Activated CD4-positive, alpha-beta T cell treated with anti-CD3 and anti-CD28 coated beads, Interleukin-2, amount 10 ng/mL, durations not matched to agents 24 days and 14 days (primary cell): ENCODE measurements around the gene GSTM4. TPM values are rescaled to one million over a fixed set of nuclear protein-coding genes. Genes with fewer than 3 reads are reported as not detected.

Experiments used
- DNase-seq: peaks from one replicate; pipeline ENCODE4 v3.0.0; 2022
- H3K27ac Mint-ChIP-seq: one replicate; pipeline ENCODE4 v1.8.0; 2022; ENCODE audit warnings: mild to moderate bottlenecking, mixed read lengths
- H3K27me3 Mint-ChIP-seq: one replicate; pipeline ENCODE4 v1.8.0; 2022; ENCODE audit warnings: mixed read lengths
- H3K36me3 Mint-ChIP-seq: one replicate; pipeline ENCODE4 v1.8.0; 2022; ENCODE audit warnings: low read depth, mild to moderate bottlenecking, mixed read lengths
- H3K4me1 Mint-ChIP-seq: one replicate; pipeline ENCODE4 v1.8.0; 2021; ENCODE audit warnings: mixed read lengths
- H3K4me3 Mint-ChIP-seq: one replicate; pipeline ENCODE4 v1.8.0; 2022; ENCODE audit warnings: mild to moderate bottlenecking, moderate library complexity, mixed read lengths
- H3K9me3 Mint-ChIP-seq: one replicate; pipeline ENCODE4 v1.8.0; 2021; ENCODE audit warnings: mixed read lengths
- intact Hi-C: fragments of 100-400 bp; cut with micrococcal nuclease; formaldehyde crosslinking; loops from one replicate; pipeline ENCODE4 v1.15.1; 2023
- total RNA-seq: library from RNA; stranded (reverse); gene quantifications from 2 replicates; pipeline ENCODE4 v1.2.3, GENCODE V29; 2022

Gene GSTM4
- total RNA-seq, 1 donor from 2014 or later: 6.8 TPM

DNA sequence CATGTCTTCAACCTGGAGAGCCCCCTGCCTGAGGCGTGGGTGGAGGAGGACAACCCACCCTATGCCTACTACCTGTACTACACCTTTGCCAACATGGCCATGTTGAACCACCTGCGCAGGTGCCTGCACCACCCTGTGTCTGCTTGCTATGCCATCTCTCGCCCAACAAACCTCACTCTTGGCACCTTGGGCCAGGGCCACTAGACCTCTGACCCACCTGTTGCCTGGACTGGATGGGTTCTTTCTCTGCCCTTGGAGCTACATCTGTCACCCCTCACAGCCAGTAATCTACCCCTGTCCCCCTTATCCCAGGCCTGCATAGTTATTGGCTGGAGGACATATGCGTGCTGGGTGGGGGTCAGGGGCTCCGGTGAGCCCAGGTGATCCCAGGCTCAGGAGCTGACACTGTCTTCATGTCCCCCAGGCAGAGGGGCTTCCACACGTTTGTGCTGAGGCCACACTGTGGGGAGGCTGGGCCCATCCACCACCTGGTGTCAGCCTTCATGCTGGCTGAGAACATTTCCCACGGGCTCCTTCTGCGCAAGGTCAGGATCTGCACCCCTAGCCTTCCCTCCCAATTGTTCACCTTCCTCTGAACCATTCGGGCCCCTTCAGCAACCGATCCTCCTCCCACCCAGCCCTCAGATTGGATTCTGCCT, 26.4 kb upstream of the GSTM4 start:
- no peak overlapping the region for H3K4me3 Mint-ChIP-seq
- H3K27ac Mint-ChIP-seq: no peak overlapping the region
- intact Hi-C loops: loop anchor here (1.0 kb wide), 1 partner anchor 83 kb away; no protein-coding TSS in a partner anchor
- no peaks in the 10 kb centered on the region for H3K27me3 Mint-ChIP-seq
- peaks cover 16% of the 10 kb centered on the region for H3K4me1 Mint-ChIP-seq
- no peaks in the 10 kb centered on the region for H3K9me3 Mint-ChIP-seq
- DNase-seq: no peak
- H3K36me3 Mint-ChIP-seq: peaks cover 48% of the 10 kb centered on the region

DNA sequence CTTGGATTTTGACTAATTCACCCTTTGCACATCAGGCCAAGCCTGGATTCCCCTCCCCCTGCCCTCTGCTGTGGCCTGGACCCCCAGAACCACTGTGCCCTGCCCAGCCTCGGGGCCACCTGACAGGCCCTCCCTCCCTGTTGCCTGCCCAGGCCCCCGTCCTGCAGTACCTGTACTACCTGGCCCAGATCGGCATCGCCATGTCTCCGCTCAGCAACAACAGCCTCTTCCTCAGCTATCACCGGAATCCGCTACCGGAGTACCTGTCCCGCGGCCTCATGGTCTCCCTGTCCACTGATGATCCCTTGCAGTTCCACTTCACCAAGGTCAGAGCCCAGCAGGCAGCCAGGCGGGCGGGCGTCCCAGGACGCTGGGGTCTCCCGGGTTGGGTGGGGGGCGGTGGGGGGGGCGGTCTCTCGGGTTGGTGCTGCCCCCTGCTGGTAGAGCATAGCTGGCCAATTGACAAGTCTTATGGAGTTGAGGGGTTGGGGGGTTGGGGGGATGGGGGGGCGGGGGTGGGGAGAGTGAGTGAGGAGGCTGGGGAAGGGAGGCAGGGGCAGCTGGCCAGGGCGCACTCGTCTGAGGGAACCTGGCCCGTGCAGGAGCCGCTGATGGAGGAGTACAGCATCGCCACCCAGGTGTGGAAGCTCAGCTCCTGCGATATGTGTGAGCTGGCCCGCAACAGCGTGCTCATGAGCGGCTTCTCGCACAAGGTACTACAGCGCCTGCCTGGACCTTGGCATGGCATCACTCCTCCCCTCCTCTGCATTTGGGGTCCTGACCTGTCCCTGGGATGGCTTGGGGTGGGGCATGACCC, 25.6 kb upstream of the GSTM4 start:
- peak; percentile 77 for DNase-seq
- Mint-ChIP-seq H3K9me3 (no peaks in the 10 kb centered on the region), H3K27ac (no peak overlapping the region), H3K27me3 (no peaks in the 10 kb centered on the region), H3K4me3 (no peak overlapping the region), H3K4me1 (peaks cover 16% of the 10 kb centered on the region), H3K36me3 (peaks cover 48% of the 10 kb centered on the region)
- intact Hi-C loops: loop anchor here (1.0 kb wide), 1 partner anchor 84 kb away; no protein-coding TSS in a partner anchor

DNA sequence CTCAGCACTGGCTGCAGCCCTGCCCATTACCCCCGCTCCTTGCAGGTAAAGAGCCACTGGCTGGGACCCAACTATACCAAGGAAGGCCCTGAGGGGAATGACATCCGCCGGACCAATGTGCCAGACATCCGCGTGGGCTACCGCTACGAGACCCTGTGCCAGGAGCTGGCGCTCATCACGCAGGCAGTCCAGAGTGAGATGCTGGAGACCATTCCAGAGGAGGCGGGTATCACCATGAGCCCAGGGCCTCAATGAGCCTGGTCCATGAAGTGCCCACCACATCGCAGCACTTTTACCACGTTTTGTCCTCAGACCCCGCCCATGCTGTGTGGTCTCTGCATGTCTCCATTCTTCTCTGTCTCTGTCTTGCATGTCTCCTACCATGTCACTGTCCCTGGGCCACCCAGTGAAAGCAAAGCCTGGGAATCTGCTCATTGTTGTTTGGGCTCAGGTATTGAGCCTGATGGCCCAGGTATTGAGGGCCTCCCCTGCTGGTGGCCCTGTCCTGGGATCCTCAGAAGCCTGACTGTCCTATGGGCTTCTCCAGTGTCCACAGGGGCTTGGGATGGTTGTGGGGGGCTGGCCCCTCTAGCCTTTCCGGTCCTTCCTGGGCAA, 24.9 kb upstream of the GSTM4 start:
- DNase-seq: no peak
- Mint-ChIP-seq H3K9me3 (no peaks in the 10 kb centered on the region), H3K27me3 (no peaks in the 10 kb centered on the region), H3K4me1 (peaks cover 10% of the 10 kb centered on the region), H3K36me3 (peaks cover 45% of the 10 kb centered on the region), H3K27ac (no peak overlapping the region), H3K4me3 (no peak overlapping the region)
- intact Hi-C loops: loop anchor here (1.0 kb wide), 1 partner anchor 85 kb away; no protein-coding TSS in a partner anchor

DNA sequence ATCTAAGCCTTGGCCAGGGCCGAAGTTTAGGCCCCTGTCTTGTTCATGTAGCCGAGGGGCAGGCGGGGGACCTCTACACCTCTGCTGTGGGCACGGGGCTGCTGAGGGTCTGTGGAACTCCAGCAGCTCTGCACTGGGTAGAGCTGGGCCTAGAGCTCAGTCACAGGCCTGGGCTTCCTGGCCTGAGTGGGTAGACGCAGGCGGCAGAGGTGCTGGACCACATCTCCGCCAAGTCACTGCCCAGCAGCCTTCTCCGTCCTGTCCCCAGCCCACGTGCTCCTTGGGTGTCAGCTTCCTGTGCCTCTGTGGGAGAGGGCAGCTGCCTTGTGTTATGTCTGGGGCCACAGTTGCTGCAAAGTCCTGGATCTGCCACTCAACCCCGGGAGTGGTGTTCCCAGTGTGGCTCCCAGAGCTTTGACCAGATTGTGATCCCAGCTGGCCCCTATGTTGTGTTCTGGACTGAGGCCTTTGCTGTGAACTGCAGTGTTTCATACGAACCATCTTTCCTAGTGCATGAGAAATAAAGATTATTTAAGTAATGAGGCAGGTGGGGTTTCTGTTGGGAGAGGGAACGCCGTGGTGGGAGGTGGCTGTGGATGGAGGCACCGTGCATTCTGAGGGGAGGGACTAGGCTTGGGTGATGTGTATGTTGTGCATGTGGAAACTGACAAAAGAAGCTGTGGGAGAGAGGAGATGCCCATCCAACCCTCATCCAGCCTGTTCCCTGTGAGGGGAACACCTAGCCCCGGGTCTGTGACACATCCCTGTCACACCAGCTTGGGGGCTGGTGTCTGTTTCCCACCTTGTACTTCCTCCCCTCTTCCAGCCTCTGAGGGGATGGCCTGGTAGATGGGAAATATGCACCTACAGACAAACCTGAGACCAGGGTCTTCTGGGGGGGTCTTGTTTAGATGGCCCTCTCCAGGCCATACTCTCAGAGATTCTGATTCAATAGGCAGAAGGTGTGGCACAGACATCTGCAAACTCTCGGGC, 24.1 kb upstream of the GSTM4 start:
- Mint-ChIP-seq H3K27me3 (no peaks in the 10 kb centered on the region), H3K27ac (no peak overlapping the region), H3K9me3 (no peaks in the 10 kb centered on the region), H3K4me1 (peaks cover 6% of the 10 kb centered on the region), H3K36me3 (peaks cover 39% of the 10 kb centered on the region), H3K4me3 (no peak overlapping the region)
- intact Hi-C loops: no loop called here
- no peak for DNase-seq

DNA sequence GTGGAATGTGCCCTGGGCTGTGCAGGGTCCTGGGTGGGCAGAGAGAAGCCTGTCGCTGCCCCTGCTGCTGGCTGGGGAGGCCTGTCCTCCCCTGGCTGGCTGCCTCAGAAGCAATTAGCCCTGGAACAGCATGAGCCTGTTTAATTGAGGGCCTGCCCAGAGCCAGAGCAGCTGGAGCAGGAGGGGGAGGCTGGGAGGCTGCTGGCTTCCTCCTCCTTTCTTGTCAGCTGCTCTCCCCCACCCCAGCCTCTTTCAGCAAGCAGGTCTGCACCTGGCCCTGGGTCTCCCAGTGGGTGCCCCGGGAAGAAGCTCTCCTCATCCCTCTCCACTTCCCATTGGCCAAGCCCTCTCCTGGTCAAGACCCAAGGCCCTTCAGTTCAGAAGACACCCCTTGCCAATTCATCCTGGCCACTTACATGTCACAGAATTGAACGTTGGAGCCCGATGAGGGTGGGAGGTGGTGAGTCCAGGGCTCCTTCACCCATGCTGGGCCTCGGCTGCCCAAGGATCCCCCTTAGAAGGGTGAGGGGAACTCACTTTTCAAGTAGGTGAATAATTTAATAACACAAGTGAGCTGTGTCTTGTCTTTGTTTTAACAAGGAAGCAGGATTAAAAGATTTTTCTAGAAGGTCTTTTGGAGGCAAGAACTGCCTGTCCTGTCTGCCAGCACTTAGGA, 23.1 kb upstream of the GSTM4 start:
- intact Hi-C loops: no loop called here
- H3K4me1 Mint-ChIP-seq: peaks cover 6% of the 10 kb centered on the region
- H3K36me3 Mint-ChIP-seq: peaks cover 33% of the 10 kb centered on the region
- H3K27ac Mint-ChIP-seq: no peak overlapping the region
- H3K9me3 Mint-ChIP-seq: no peaks in the 10 kb centered on the region
- DNase-seq: no peak
- no peak overlapping the region for H3K4me3 Mint-ChIP-seq
- no peaks in the 10 kb centered on the region for H3K27me3 Mint-ChIP-seq

DNA sequence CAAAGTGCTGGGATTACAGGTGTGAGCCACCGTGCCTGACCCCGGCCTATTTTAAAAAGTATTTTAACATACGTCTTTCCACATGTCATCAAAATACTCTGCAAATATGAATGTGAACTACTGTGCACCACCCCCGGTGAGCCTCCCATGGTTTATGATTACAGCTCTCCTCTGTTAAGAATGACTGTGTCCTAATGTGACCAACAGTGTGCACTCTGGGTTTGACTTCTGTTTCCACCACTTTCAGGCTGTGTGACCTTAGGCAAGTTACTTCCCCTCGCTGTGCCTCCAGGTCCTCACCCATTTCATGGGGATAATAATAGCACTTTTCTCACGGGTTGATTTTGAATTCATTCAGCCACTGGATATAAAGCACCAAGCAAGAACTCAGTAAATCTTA, 21.6 kb upstream of the GSTM4 start:
- Mint-ChIP-seq H3K4me1 (peaks cover 7% of the 10 kb centered on the region), H3K27ac (no peak overlapping the region), H3K36me3 (peaks cover 21% of the 10 kb centered on the region), H3K27me3 (peaks cover 2% of the 10 kb centered on the region), H3K4me3 (no peak overlapping the region), H3K9me3 (no peaks in the 10 kb centered on the region)
- intact Hi-C loops: no loop called here
- no peak for DNase-seq

DNA sequence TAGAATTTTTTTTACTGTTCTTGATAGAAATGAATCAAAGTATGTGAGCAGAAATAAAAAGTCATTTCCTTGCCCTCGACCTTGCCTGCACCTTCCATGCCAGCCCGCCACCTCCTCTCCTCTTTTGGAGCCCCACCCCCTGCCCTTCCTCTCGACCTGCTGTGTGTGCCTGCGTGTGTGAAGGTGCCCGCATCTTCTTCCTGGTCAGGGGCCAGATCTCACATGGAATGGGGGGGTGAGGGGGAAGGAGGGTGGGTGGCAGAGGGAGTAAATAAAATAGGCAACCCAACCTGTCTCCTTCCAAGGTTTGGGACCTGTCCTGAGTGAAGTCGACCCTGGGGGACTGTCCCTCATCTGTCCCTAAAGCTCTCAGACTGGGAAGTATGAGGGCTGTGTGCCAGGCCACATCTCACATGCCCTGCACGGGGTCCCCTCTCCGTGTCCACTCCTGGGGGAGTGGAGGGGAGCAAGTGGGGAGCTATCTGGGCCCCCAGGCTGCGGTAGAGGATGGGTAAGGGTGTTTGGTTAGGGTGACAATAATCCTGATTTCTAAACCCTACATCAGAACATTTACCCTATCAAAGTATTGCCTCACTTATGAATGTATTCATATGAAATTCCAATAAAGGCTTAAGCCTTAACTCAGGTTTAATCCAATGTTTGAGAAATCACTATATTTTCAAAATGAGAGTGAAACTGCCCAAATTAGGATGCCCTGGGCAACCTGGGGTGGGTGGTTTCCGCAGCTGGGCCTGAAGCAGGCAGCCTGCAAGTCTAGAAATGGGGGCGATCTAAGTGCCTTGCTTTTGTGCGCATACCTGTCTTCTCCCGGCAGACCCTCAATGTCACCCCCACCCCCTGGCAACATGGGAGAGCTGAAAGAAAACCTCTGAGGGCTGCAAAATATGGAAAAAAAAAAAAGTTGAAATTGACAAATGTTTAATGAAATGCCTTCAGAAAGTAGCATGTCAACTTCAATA, 20.8 kb upstream of the GSTM4 start:
- H3K27me3 Mint-ChIP-seq: peaks cover 3% of the 10 kb centered on the region
- no peak overlapping the region for H3K4me3 Mint-ChIP-seq
- intact Hi-C loops: no loop called here
- no peak for DNase-seq
- H3K36me3 Mint-ChIP-seq: peaks cover 13% of the 10 kb centered on the region
- no peaks in the 10 kb centered on the region for H3K9me3 Mint-ChIP-seq
- peaks cover 9% of the 10 kb centered on the region for H3K4me1 Mint-ChIP-seq
- H3K27ac Mint-ChIP-seq: no peak overlapping the region

DNA sequence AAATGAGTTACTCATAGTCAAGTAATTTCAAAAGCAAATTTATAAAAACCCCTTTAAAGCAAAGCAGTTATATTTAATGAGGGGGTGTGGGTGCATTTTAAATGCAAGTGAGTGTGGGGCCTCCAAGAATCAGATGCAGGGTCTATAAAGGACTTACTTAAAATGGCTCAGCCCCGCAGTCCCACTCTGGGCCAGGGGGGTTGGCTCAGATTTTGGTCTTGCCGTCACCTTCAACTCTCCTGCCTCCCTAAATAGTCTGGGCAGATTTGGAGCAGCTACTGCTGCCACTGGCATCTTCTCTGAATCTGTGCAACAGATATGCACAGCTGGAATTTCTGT, 20.1 kb upstream of the GSTM4 start:
- Mint-ChIP-seq H3K27me3 (peaks cover 5% of the 10 kb centered on the region), H3K4me3 (no peak overlapping the region), H3K4me1 (peaks cover 12% of the 10 kb centered on the region), H3K27ac (no peak overlapping the region), H3K9me3 (no peaks in the 10 kb centered on the region), H3K36me3 (peaks cover 9% of the 10 kb centered on the region)
- intact Hi-C loops: no loop called here
- no peak for DNase-seq

DNA sequence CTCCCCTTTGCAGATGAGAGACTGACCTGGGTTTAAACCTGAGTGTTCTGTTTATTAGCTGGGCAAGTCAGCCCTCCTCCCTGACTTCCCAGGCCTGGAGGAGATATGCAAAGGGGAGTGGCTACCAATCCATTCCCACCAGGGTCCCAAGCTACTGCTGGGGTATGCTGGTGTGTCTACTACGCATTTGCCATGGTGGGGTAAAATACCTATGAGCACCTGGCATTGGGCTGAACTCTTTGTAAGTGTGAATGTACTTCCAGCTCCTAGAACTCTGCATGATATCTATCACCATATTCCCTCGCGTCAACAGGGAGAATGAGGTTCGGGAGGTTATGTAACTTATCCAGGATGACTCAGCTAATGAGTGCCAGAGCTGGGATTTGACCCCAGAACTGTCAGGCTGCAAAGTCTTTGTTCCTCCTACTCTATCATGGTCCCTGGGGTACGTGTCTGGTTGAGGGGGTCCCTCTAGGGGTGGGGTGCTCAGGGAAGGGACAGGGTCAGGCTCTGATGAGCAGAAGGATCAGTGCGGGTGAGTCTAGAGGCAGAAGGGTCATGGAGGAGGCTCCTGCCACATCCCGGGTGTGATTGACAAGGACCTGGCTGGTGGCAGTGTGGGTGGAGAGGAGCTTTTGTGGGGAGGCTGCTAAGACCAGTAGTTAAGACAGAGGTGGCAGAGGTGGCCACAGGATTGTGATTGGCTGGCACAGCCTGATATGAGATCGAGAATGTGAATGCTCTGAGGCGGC, 19.5 kb upstream of the GSTM4 start:
- DNase-seq: no peak
- H3K4me3 Mint-ChIP-seq: no peak overlapping the region
- H3K9me3 Mint-ChIP-seq: no peaks in the 10 kb centered on the region
- intact Hi-C loops: no loop called here
- H3K4me1 Mint-ChIP-seq: peaks cover 12% of the 10 kb centered on the region
- H3K27me3 Mint-ChIP-seq: peaks cover 5% of the 10 kb centered on the region
- H3K36me3 Mint-ChIP-seq: peaks cover 6% of the 10 kb centered on the region
- H3K27ac Mint-ChIP-seq: no peak overlapping the region

DNA sequence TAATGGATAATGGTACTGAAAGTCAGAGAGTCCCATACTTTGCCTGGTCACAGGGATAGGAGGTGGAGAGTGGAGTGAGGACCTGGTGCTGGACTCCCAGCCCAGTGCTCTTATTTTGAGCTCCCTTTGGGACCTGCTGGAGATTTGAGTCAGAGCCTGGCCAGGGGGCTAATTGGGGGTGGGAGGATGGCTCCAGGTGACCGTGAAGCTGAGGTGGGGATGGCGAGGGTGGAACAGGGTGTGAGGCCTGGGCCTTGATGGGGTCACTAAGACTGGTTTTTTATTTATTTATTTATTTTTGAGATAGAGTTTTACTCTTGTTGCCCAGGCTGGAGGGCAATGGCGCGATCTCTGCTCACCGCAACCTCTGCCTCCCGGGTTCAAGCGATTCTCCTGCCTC, 18.5 kb upstream of the GSTM4 start:
- no peak overlapping the region for H3K27ac Mint-ChIP-seq
- peaks cover 12% of the 10 kb centered on the region for H3K4me1 Mint-ChIP-seq
- intact Hi-C loops: no loop called here
- peaks cover 2% of the 10 kb centered on the region for H3K36me3 Mint-ChIP-seq
- peaks cover 5% of the 10 kb centered on the region for H3K27me3 Mint-ChIP-seq
- DNase-seq: no peak
- no peaks in the 10 kb centered on the region for H3K9me3 Mint-ChIP-seq
- no peak overlapping the region for H3K4me3 Mint-ChIP-seq

DNA sequence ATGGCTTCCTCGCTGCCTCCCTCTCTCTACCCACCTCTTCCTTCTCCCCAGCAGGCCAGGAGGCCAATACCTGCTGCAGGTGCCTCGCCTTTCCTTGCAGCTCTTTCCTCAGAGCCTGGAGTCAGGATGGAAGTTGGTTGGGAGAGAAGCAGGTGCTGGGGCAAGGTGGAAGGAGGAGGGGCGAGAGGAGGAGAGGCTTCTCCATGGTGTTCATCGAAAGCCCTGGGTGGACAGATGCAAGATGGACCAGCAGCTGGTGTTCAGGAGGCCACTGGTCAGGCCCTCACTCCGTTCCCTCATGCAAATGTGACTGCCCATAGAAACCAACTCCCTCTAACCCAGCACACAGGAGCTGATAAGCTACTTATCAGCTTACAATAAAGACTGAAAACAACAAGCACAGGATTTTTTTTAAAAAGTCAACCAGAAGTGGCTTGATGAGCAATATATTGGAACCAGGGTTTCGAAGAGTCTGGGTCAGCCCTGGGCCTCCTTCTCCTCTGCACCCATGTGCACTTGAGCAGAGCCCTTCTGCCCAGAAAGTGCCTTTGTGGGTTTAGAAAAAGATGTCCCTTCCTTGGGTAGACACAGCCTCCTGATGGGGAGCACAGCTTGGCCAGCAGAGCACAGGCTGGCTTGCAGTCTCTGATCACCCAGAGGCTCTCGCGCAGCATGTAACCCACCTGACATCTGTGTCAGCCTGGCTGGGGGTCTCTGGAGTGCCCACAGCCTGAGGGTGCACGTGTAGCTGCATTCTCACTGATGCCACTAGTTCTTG, 16.6 kb upstream of the GSTM4 start:
- no peaks in the 10 kb centered on the region for H3K9me3 Mint-ChIP-seq
- H3K27me3 Mint-ChIP-seq: peaks cover 5% of the 10 kb centered on the region
- no peak overlapping the region for H3K27ac Mint-ChIP-seq
- intact Hi-C loops: no loop called here
- no peak for DNase-seq
- no peak overlapping the region for H3K4me3 Mint-ChIP-seq
- no peaks in the 10 kb centered on the region for H3K36me3 Mint-ChIP-seq
- H3K4me1 Mint-ChIP-seq: peaks cover 18% of the 10 kb centered on the region
